Suprapubic skin (tissue), 4 donors: ENCODE data around the gene NTM.

ENCODE experiments used
- CTCF ChIP-seq, 2 donors: fragments of 200-600 bp in 1 of 2; fragments of 450-650 bp in 1 of 2; sonication (generic) in 1 of 2; IDR thresholded peaks; one replicate each; pipeline ENCODE4 v1.5.1; 2016 to 2019; ENCODE audit warnings: antibody characterized with exemption in 2 of 2, mild to moderate bottlenecking in 1 of 2, moderate library complexity in 1 of 2
- POLR2A ChIP-seq, 2 donors: fragments of 450-650 bp; IDR thresholded peaks; one replicate each; pipeline ENCODE4 v1.6.1; 2017; ENCODE audit warnings: antibody characterized with exemption in 2 of 2, mild to moderate bottlenecking in 2 of 2, moderate library complexity in 2 of 2
- POLR2AphosphoS5 ChIP-seq, 3 donors: sonication (generic); formaldehyde crosslinking; IDR thresholded peaks; one replicate each; pipeline ENCODE4 v1.6.1; 2017; ENCODE audit warnings: antibody characterized with exemption in 3 of 3

DNA sequence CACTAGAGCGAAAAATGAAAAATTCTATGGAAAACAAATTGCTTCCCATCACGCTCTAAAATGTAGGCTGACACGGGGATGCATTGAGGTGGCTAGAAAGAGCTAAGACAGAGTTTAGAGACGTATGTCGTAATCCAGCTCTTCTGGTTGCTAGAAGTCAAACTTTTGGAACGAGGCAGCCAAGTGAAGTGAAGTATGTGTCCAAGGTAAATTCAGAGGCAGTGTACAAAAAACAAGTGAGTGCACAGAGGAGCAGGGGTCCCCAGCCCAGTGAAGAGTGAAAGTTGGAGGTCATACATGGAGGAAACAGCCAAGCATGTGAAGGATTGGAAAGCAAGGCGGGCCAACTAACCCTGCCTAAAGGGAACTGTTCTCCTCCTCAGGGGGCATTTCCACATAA lies 528.5 kb downstream of the NTM start:
- TF ChIP-seq POLR2A (IDR thresholded peaks at IDR 0.05), result no peak
- TF ChIP-seq CTCF (IDR thresholded peaks at IDR 0.05), result no peak
- no peak for TF ChIP-seq POLR2AphosphoS5 (IDR thresholded peaks at IDR 0.05)
